GM19025 (cell line): ENCODE results near the gene PRKCE.
"Not testable (repeated sequence)": the region's sequence is repeated elsewhere in the genome, so short reads cannot be mapped to it uniquely, and the experiment has no call there.

Source experiments
- ATAC-seq: cut with Tn5 transposase; IDR thresholded peaks from one replicate; pipeline ENCODE4 v1.9.1; 2021; ENCODE audit warnings: mild to moderate bottlenecking, low read depth, moderate library complexity; ENCODE audit not compliant: unreplicated experiment

PRKCE gene

DNA sequence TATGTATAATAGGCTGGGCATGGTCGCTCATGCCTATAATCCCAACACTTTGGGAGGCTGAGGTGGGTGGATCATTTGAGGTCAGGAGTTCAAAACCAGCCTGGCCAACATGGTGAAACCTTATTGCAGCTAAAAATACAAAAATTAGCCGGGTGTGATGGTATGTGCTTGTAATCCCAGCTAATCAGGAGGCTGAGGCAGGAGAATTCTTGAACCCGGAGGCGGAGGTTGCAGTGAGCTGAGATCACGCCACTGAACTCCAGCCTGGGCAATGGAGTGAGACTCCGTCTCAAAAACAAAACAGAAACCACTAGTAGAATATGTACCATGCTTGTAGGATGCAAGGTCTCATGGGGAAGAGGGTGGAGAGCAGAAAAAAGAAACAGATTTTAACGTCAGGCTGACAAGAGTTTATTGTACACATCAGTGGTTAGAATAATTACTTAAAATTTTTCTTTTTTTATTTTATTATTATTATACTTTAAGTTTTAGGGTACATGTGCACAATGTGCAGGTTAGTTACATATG is 44.1 kb downstream of the PRKCE start:
- ATAC-seq = not testable (repeated sequence)

- ATAC-seq = no peak
Observed at GRCh38 chr2:45696708-45697107, 45.2 kb downstream of the PRKCE start.

DNA sequence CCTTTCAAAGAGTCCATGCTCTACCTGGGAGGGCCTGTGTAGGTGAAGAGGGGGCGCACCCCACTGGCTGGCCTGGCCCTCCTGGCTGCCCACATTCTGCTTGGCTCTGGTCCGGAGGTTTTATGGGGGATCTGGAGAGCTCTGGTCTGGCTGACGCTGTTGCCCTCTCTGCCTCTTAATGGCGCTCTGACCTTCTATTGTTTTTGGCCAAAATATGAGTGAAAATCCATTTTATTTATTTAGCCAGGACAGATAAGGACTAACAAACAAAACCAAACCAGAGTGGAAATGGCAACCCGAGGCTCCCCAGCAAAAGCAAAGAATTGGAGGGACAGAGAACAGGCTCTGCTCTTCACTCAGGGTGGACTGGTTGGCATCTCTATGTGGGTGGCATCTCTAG is 45.7 kb downstream of the PRKCE start:
- no peak for ATAC-seq

DNA sequence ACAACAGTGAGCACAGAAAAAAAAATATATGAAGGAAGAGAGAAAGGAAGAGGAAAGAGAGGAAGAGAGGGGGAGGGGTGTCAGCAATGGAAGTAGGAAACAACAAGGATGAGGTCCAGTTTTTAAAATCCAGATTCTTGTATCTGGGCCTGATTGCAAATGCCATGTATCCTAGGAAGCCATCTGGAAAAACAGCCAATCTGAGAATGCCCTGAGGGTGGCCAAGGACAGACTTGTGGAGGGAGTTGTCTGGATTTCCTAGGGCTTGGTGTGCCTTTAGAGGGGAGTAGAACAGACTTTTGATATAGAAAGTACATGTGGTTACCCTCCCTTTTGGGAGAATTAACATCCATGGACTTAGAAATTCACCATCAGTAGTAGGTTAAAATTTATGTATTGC is 47.1 kb downstream of the PRKCE start:
- ATAC-seq = no peak

DNA sequence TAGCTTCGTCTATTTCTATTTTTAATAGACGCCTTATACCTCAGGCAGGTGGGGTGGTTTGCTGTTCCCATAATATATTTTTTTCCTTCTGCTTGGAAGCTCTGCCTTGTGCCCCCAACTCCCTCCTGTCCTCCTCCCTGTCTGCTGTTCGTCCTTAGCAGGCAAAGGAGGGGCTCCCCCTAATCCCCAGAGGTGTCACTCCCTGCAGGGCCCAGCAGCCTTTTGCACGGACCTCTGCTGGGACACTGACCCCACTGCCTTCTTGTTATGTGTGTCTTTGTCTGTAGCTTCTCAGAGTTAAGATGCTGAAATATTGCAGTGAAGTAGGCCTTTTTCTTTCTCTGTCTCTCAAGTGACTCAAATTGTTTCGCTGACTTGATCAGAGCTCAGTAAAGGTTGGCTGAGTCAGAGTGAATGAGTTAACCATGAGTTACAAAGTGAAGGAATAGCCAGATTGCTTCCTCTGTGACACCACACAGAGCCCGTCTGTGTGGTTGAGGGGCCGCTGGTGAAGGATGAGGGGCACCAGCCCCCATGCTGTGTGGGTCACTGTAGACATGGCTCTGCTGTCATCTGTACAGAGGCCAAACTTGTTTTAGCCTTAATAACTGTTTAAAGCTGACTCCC is 47.7 kb downstream of the PRKCE start:
- ATAC-seq = peak; percentile 69

- no peak for ATAC-seq
Observed at GRCh38 chr2:45700407-45701013, 49.0 kb downstream of the PRKCE start.

DNA sequence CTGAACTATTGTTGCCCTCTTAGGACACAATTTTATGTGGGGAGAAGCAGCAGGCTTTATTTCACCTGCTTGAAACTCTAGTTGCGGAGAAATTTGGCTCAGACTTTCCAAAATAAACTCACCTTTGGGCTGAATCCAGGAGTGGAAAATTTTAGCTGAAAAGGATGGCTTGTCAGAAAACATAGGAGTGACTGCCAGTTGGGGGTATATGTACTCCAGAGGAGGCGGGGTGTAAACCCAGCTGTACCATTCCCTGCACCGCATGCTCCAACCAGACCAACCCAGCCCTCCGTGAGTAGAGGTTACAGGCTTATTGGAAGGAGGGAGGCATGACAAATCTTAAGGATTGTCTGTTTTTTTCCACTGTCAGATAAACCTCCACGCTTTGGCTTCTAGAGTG is 53.8 kb downstream of the PRKCE start:
- no peak for ATAC-seq

- no peak for ATAC-seq
Observed at GRCh38 chr2:45706033-45706432, 54.6 kb downstream of the PRKCE start.

DNA sequence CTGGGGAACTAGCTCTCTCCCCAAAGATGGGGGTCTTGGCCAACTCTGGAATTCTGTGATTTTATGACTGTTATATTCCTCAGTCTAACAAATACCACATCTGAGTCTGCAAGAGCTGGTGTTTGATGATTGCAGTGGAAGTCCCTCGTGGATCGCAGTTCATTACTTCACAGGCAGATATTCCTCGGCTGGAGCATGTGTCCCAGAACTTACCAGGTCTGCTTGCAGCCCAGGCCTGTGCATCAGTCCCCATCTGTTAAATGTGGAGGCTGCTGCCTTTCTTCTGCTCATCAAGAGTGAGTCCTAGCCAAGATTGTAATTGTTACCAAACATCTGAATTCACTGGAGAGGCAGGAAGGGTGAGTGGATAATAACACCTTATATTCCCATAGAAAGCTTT is 55.5 kb downstream of the PRKCE start:
- no peak for ATAC-seq

GRCh38 chr2:45707661-45708060 is 56.2 kb downstream of the PRKCE start:
- no peak for ATAC-seq

GRCh38 chr2:45708501-45708900 is 57.0 kb downstream of the PRKCE start:
- ATAC-seq = no peak

- ATAC-seq = no peak
Observed at GRCh38 chr2:45709137-45709536, 57.7 kb downstream of the PRKCE start.

DNA sequence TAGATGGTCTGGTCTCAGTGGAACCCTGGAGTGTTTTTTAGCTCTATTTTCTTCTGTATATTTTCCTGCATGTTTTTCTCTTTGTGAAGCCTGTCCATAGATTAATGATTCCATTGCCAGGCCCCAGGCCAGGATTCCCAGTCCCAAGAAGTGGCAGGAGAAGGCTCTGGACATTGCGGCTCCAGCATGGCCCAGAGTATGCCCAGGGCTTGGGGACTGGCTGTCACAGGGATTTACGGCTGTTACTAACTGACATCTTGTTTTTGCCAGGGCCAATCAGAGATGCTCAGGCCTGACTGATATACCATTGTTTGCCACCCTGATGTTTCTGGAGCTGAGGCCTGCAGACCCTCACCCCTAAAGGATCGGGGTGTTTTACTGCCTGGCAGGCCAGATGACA is 59.0 kb downstream of the PRKCE start:
- no peak for ATAC-seq

- no peak for ATAC-seq
Observed at GRCh38 chr2:45711224-45711623, 59.7 kb downstream of the PRKCE start.

- no peak for ATAC-seq
Observed at GRCh38 chr2:45712570-45712969, 61.1 kb downstream of the PRKCE start.

GRCh38 chr2:45713136-45713535 is 61.7 kb downstream of the PRKCE start:
- ATAC-seq = no peak

DNA sequence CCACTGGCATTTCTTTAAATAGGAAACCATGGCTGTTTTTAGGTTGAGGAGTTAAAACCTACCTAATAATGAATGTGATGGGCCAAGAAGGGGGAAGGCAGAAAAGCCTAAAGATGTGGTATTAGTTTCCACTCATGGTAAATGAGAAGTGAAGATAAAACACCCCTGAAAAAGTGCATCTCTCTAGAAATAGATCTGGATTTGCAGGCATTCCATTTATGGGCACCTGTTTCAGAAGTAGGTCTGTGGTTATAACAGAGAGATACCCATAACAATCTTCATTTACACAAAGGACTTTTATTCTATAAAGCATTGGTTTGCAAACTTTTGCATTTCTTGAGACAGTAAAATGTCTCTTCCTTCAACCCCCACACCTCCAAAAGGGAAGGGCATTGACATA is 62.1 kb downstream of the PRKCE start:
- no peak for ATAC-seq

GRCh38 chr2:45714679-45715078 is 63.2 kb downstream of the PRKCE start:
- ATAC-seq = no peak

GRCh38 chr2:45715601-45716379 is 64.3 kb downstream of the PRKCE start:
- no peak for ATAC-seq

GRCh38 chr2:45716432-45716831 is 65.0 kb downstream of the PRKCE start:
- ATAC-seq = not testable (repeated sequence)

GRCh38 chr2:45716915-45717314 is 65.4 kb downstream of the PRKCE start:
- no peak for ATAC-seq

DNA sequence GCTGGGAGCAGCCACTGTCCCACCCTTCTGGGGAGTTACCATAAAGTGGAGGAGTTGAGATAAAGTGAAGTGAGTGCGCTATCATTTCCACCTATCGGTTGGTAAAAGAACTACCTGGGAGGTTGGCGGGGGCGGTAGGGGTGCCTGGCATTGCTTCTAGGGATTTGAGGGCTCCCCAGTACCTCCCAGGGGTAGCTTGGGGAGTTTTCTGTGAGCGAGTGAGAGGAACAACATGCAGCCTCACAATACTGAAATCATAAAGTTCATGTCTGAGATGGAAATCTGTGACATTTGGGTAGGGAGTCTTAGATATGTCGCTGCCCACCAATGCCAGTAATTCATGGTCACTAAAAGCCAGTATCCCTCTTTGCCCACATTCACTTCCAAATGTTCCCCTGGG is 68.7 kb downstream of the PRKCE start:
- no peak for ATAC-seq
